Ramos (cell line): ENCODE results near the gene GRM8.

Source experiments
- in situ Hi-C: fragments of 300-500 bp; cut with MboI; formaldehyde crosslinking; loops from one replicate; pipeline ENCODE4 v1.14.3; 2022; ENCODE audit warnings: low sequenced_read_pairs; ENCODE audit not compliant: unreplicated experiment

GRM8 gene

GRCh38 chr7:126776498-126776897 lies 476.2 kb downstream of the GRM8 start:
- in situ Hi-C loops = no loop called here

GRCh38 chr7:126774077-126774476 lies 478.7 kb downstream of the GRM8 start:
- in situ Hi-C loops = no loop called here

- in situ Hi-C loops = no loop called here
Observed at GRCh38 chr7:126768836-126769235, 483.9 kb downstream of the GRM8 start.

GRCh38 chr7:126760914-126761577 lies 491.7 kb downstream of the GRM8 start:
- in situ Hi-C loops = no loop called here

- in situ Hi-C loops = no loop called here
Observed at GRCh38 chr7:126755381-126755780, 497.4 kb downstream of the GRM8 start.

- in situ Hi-C loops = no loop called here
Observed at GRCh38 chr7:126750207-126750911, 502.4 kb downstream of the GRM8 start.

- in situ Hi-C loops = no loop called here
Observed at GRCh38 chr7:126728967-126729366, 523.8 kb downstream of the GRM8 start.

- in situ Hi-C loops = no loop called here
Observed at GRCh38 chr7:126727930-126728391, 524.8 kb downstream of the GRM8 start.

- in situ Hi-C loops = no loop called here
Observed at GRCh38 chr7:126723966-126724544, 528.7 kb downstream of the GRM8 start.

- in situ Hi-C loops = no loop called here
Observed at GRCh38 chr7:126720232-126720631, 532.5 kb downstream of the GRM8 start.

- in situ Hi-C loops = no loop called here
Observed at GRCh38 chr7:126718419-126718818, 534.3 kb downstream of the GRM8 start.

- in situ Hi-C loops = no loop called here
Observed at GRCh38 chr7:126716321-126716720, 536.4 kb downstream of the GRM8 start.

- in situ Hi-C loops = no loop called here
Observed at GRCh38 chr7:126715076-126715475, 537.7 kb downstream of the GRM8 start.

- in situ Hi-C loops = no loop called here
Observed at GRCh38 chr7:126702242-126703016, 550.3 kb downstream of the GRM8 start.

- in situ Hi-C loops = no loop called here
Observed at GRCh38 chr7:126700807-126701604, 551.7 kb downstream of the GRM8 start.

GRCh38 chr7:126699707-126700106 lies 553.0 kb downstream of the GRM8 start:
- in situ Hi-C loops = no loop called here

GRCh38 chr7:126698909-126699308 lies 553.8 kb downstream of the GRM8 start:
- in situ Hi-C loops = no loop called here

GRCh38 chr7:126698446-126698845 lies 554.3 kb downstream of the GRM8 start:
- in situ Hi-C loops = no loop called here

- in situ Hi-C loops = no loop called here
Observed at GRCh38 chr7:126696256-126697038, 556.3 kb downstream of the GRM8 start.
